Upper lobe of left lung (tissue), 4 donors: ENCODE measurements around the gene DNMT3A.

Source experiments
- POLR2A ChIP-seq, 4 donors: fragments of 450-650 bp; IDR thresholded peaks; one replicate each; pipeline ENCODE4 v1.5.1; 2016 to 2017; ENCODE audit warnings: antibody characterized with exemption in 4 of 4, mild to moderate bottlenecking in 2 of 4
- TF ChIP-seq, protein P1 (sequence below), 6 experiments: fragments of 450-650 bp in 4 of 6; fragments of 200-600 bp in 2 of 6; sonication (generic) in 2 of 6; IDR thresholded peaks; one replicate each; pipeline ENCODE4 v1.5.1; 2016 to 2019; ENCODE audit warnings: antibody characterized with exemption in 6 of 6

DNA sequence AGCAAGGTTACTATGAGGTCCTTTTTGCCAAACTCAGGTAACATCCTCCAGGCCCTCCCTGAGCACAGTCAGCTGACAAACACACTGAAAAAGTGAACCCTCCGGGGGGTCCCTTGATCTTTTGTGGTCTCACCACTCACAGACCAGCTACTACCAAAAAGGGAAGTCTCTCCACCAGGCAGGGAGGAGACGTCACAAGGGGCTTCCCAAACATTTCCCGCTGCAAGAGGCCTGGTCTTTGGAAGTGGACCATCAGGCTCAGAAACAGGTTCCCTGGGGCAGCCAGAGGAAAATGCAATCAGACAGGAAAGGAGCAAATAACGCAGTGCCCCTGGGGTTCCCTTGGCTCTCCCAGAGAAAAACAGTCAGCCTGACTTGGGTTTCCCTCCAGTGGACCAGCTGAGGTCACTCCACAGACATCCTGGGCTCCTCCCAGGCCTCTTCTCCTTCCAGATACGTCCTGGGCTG lies 134.6 kb downstream of the DNMT3A start:
- no peak for TF ChIP-seq POLR2A (IDR thresholded peaks at IDR 0.05)
- TF ChIP-seq, protein P1, sequence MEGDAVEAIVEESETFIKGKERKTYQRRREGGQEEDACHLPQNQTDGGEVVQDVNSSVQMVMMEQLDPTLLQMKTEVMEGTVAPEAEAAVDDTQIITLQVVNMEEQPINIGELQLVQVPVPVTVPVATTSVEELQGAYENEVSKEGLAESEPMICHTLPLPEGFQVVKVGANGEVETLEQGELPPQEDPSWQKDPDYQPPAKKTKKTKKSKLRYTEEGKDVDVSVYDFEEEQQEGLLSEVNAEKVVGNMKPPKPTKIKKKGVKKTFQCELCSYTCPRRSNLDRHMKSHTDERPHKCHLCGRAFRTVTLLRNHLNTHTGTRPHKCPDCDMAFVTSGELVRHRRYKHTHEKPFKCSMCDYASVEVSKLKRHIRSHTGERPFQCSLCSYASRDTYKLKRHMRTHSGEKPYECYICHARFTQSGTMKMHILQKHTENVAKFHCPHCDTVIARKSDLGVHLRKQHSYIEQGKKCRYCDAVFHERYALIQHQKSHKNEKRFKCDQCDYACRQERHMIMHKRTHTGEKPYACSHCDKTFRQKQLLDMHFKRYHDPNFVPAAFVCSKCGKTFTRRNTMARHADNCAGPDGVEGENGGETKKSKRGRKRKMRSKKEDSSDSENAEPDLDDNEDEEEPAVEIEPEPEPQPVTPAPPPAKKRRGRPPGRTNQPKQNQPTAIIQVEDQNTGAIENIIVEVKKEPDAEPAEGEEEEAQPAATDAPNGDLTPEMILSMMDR (IDR thresholded peaks at IDR 0.05) = no peak
